DND-41 (cell line): ENCODE measurements around the gene CEP55.

ENCODE experiments used
- ATAC-seq: fragments of 200-7000 bp; cut with Tn5 transposase; 3 replicates; pipeline ENCODE4 v1.9.1; 2021; ENCODE audit warnings: low read depth; ENCODE audit not compliant: insufficient read depth
- DNase-seq: peaks from one replicate; pipeline ENCODE4 v3.0.0-alpha.2; 2020
- H2AFZ ChIP-seq: 2 replicates; pipeline ENCODE4 v1.6.0; 2012; ENCODE audit warnings: low read depth, low read length
- H3K27ac ChIP-seq: 2 replicates; pipeline ENCODE4 v1.5.1; 2012; ENCODE audit warnings: low read length, inconsistent platforms
- H3K27me3 ChIP-seq: fragments of 200-600 bp; sonication (generic); 2 replicates; pipeline ENCODE4 v1.6.0; 2012; ENCODE audit warnings: low read length, mild to moderate bottlenecking, inconsistent platforms; ENCODE audit not compliant: insufficient read depth, poor library complexity
- H3K36me3 ChIP-seq: 2 replicates; pipeline ENCODE4 v1.5.1; 2012; ENCODE audit warnings: low read length, inconsistent platforms; ENCODE audit not compliant: insufficient read depth
- H3K4me1 ChIP-seq: 2 replicates; pipeline ENCODE4 v1.5.1; 2012; ENCODE audit warnings: mild to moderate bottlenecking, low read length; ENCODE audit not compliant: insufficient read depth
- H3K4me2 ChIP-seq: 2 replicates; pipeline ENCODE4 v1.6.0; 2012; ENCODE audit warnings: mild to moderate bottlenecking, moderate library complexity, low read length, inconsistent platforms; ENCODE audit not compliant: insufficient read depth
- H3K4me3 ChIP-seq, 2 experiments: fragments of 200-600 bp in 1 of 2; shearing (Covaris generic) in 1 of 2; 2 replicates each; pipeline ENCODE4 v1.5.1; 2012 to 2016; ENCODE audit warnings: inconsistent platforms in 2 of 2, low read length in 2 of 2, mild to moderate bottlenecking in 2 of 2, low read depth in 1 of 2, moderate library complexity in 1 of 2
- H3K79me2 ChIP-seq: 2 replicates; pipeline ENCODE4 v1.6.0; 2012; ENCODE audit warnings: low read length, inconsistent platforms; ENCODE audit not compliant: insufficient read depth
- H3K9ac ChIP-seq: 2 replicates; pipeline ENCODE4 v1.6.0; 2012; ENCODE audit warnings: low read depth, mild to moderate bottlenecking, inconsistent platforms, low read length, moderate library complexity
- H3K9me3 ChIP-seq: 2 replicates; pipeline ENCODE4 v1.5.1; 2012; ENCODE audit warnings: low read length, moderate library complexity, mild to moderate bottlenecking, inconsistent platforms; ENCODE audit not compliant: insufficient read depth, severe bottlenecking
- H4K20me1 ChIP-seq: 2 replicates; pipeline ENCODE4 v1.6.0; 2012; ENCODE audit warnings: low read length; ENCODE audit not compliant: insufficient read depth
- EZH2 ChIP-seq: IDR thresholded peaks from 3 replicates; pipeline ENCODE4 v1.6.1; 2012; ENCODE audit warnings: borderline replicate concordance, low read depth, mild to moderate bottlenecking, moderate library complexity, low read length, inconsistent platforms; ENCODE audit not compliant: severe bottlenecking
- TF ChIP-seq, protein P1 (sequence below): IDR thresholded peaks from 2 replicates; pipeline ENCODE4 v1.5.1; 2012; ENCODE audit warnings: borderline replicate concordance, low read length, moderate library complexity, mild to moderate bottlenecking; ENCODE audit not compliant: poor library complexity, severe bottlenecking; ENCODE audit errors: extremely low read depth

Gene CEP55

DNA sequence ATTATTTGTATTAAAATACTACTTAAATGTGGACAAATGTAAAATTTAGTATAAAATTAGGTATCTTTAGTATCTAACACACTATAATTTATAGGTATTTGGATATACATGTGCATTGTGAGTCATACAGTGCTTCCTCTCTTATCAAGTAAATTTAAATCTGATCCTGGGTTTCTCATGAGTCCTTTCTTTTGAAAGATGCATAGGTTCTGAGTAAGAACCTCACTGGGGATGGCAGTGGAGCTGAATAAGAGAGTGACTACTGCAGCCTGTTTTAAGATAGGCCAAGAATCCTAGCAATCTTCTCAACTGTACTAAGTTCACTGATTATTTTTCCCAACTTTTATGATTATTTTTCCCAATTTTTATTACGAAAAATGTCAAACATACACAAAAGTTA is 16.2 kb downstream of the CEP55 start:
- Histone ChIP-seq H3K9ac (no peak overlapping the region), H3K4me2 (no peak overlapping the region), H3K79me2 (no peaks in the 10 kb centered on the region), H4K20me1 (no peaks in the 10 kb centered on the region), H3K9me3 (no peaks in the 10 kb centered on the region), H3K4me1 (no peaks in the 10 kb centered on the region), H2AFZ (no peak overlapping the region), H3K36me3 (peaks cover 68% of the 10 kb centered on the region), H3K27me3 (no peaks in the 10 kb centered on the region), H3K4me3 (no peak overlapping the region), H3K27ac (no peak overlapping the region)
- DNase-seq: no peak
- ATAC-seq: no peak
- TF ChIP-seq EZH2: no peak
- TF ChIP-seq, protein P1, sequence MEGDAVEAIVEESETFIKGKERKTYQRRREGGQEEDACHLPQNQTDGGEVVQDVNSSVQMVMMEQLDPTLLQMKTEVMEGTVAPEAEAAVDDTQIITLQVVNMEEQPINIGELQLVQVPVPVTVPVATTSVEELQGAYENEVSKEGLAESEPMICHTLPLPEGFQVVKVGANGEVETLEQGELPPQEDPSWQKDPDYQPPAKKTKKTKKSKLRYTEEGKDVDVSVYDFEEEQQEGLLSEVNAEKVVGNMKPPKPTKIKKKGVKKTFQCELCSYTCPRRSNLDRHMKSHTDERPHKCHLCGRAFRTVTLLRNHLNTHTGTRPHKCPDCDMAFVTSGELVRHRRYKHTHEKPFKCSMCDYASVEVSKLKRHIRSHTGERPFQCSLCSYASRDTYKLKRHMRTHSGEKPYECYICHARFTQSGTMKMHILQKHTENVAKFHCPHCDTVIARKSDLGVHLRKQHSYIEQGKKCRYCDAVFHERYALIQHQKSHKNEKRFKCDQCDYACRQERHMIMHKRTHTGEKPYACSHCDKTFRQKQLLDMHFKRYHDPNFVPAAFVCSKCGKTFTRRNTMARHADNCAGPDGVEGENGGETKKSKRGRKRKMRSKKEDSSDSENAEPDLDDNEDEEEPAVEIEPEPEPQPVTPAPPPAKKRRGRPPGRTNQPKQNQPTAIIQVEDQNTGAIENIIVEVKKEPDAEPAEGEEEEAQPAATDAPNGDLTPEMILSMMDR: no peak

DNA sequence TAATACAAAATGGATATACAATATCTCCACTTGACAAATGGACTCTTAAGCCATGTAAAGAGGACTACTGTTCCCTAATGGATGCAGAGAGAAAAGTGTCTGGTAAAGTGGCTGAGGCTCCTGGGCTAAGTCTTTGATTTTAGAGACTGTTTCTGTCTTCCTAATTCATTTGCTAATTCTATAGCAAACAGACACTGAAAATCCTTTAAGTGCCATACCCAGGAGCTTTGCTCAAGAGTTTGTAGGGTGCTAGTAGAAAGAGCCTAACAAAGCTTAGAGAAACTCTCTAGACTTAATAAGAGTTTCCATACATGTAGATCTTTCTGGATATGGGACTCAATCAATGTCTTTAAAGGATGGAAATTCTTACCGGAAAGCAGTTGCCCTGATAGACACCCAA is 16.7 kb downstream of the CEP55 start:
- no peaks in the 10 kb centered on the region for H3K79me2 ChIP-seq
- no peak overlapping the region for H3K4me2 ChIP-seq
- no peaks in the 10 kb centered on the region for H3K4me1 ChIP-seq
- H3K36me3 ChIP-seq: peaks cover 68% of the 10 kb centered on the region
- no peak for TF ChIP-seq EZH2
- TF ChIP-seq, protein P1: no peak
- ATAC-seq (no peak), DNase-seq (no peak)
- H3K4me3 ChIP-seq: no peak overlapping the region
- H3K9me3 ChIP-seq: no peaks in the 10 kb centered on the region
- H4K20me1 ChIP-seq: no peaks in the 10 kb centered on the region
- H3K27ac ChIP-seq: no peak overlapping the region
- H2AFZ ChIP-seq: no peak overlapping the region
- no peak overlapping the region for H3K9ac ChIP-seq
- no peaks in the 10 kb centered on the region for H3K27me3 ChIP-seq

DNA sequence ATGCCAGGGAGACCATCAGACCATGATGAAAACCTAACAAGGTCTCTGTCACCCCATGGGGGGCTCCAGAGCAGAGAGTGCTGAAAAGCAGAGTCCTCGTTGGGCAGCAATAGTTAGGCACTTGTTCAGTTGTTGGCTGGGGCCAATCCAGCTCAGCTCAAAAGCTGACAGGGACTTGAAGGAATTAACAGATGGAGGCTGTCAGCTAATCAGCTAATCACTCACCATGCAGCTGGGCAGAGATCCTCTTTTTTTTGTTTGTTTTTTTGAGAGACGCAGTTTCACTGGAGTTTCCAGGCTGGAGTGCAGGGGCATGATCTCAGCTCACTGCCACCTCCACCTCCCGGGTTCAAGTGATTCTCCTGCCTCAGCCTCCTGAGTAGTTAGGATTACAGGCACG is 18.1 kb downstream of the CEP55 start:
- Histone ChIP-seq H3K4me2 (no peak overlapping the region), H3K36me3 (peaks cover 71% of the 10 kb centered on the region), H4K20me1 (no peaks in the 10 kb centered on the region), H3K27ac (no peak overlapping the region), H3K9ac (no peak overlapping the region), H3K27me3 (no peaks in the 10 kb centered on the region), H3K4me1 (no peaks in the 10 kb centered on the region), H3K79me2 (no peaks in the 10 kb centered on the region), H3K9me3 (peaks cover under 1% of the 10 kb centered on the region), H3K4me3 (no peak overlapping the region), H2AFZ (no peak overlapping the region)
- ATAC-seq: no peak
- DNase-seq: no peak
- TF ChIP-seq, protein P1: no peak
- TF ChIP-seq EZH2: no peak
